Measurements from ENCODE around the gene GRM5. TPM values are rescaled to one million over a fixed set of nuclear protein-coding genes. Genes with fewer than 3 reads are reported as not detected.

The GRM5 gene
- total RNA-seq, 1 experiment from 2014 or later = 0.03 TPM

- DNase-seq (ENCODE audit: low read depth, low spot score) = no peak
- TF ChIP-seq TCF7L2 (IDR thresholded peaks at IDR 0.05; ENCODE audit: low read depth, low read length) (no peak), POLR2AphosphoS5 (IDR thresholded peaks at IDR 0.05; ENCODE audit: low read depth, low read length) (no peak), CTCF (IDR thresholded peaks at IDR 0.05) (no peak), SIN3A (IDR thresholded peaks at IDR 0.05; ENCODE audit: borderline replicate concordance, insufficient read depth, low read depth, low read length) (no peak), REST (IDR thresholded peaks at IDR 0.05; ENCODE audit: insufficient read depth in 1 of 2, low read depth in 2 of 2, low read length in 1 of 2) (no peak)
- ATAC-seq = no peak
- no peaks in the 10 kb centered on the region for H3K36me3 ChIP-seq (ENCODE audit: control insufficient read depth, insufficient read depth, low read length)
- no peaks in the 10 kb centered on the region for H3K9me3 ChIP-seq (ENCODE audit: control insufficient read depth, insufficient read depth, low read depth, low read length)
- in situ Hi-C loops (cut with HindIII; ENCODE audit: low pct_unique_long_range_greater_than_20kb, low sequenced_read_pairs) = no loop called here
- POLR2A ChIA-PET = no interaction called here
- no peak overlapping the region for H3K27ac ChIP-seq (ENCODE audit: low read length)
- intact Hi-C loops (cut with micrococcal nuclease; ENCODE audit: unreplicated experiment) = no loop called here
- no peak overlapping the region for H3K4me3 ChIP-seq (ENCODE audit: low read depth in 2 of 2, low read length in 2 of 2)
- BruUV-seq (replicated peaks) = no TSS peak
- H3K27me3 ChIP-seq (ENCODE audit: control insufficient read depth, insufficient read depth, low read length) = no peaks in the 10 kb centered on the region
- CTCF ChIA-PET = no interaction called here
- H3K4me1 ChIP-seq (ENCODE audit: control insufficient read depth, insufficient read depth, low read length) = no peaks in the 10 kb centered on the region
Measured at GRCh38 chr11:88597387-88597786, 468.4 kb downstream of the GRM5 start.

- no TSS peak for BruUV-seq (replicated peaks)
- in situ Hi-C loops (cut with HindIII; ENCODE audit: low pct_unique_long_range_greater_than_20kb, low sequenced_read_pairs) = no loop called here
- ATAC-seq = no peak
- no peak for TF ChIP-seq CTCF (IDR thresholded peaks at IDR 0.05)
- no peak for TF ChIP-seq TCF7L2 (IDR thresholded peaks at IDR 0.05; ENCODE audit: low read depth, low read length)
- TF ChIP-seq SIN3A (IDR thresholded peaks at IDR 0.05; ENCODE audit: borderline replicate concordance, insufficient read depth, low read depth, low read length) = no peak
- H3K27ac ChIP-seq (ENCODE audit: low read length) = no peak overlapping the region
- DNase-seq (ENCODE audit: low read depth, low spot score) = no peak
- H3K4me3 ChIP-seq (ENCODE audit: low read depth in 2 of 2, low read length in 2 of 2) = no peak overlapping the region
- ChIA-PET CTCF (no interaction called here), POLR2A (no interaction called here)
- H3K9me3 ChIP-seq (ENCODE audit: control insufficient read depth, insufficient read depth, low read depth, low read length) = no peaks in the 10 kb centered on the region
- H3K27me3 ChIP-seq (ENCODE audit: control insufficient read depth, insufficient read depth, low read length) = no peaks in the 10 kb centered on the region
- no peaks in the 10 kb centered on the region for H3K4me1 ChIP-seq (ENCODE audit: control insufficient read depth, insufficient read depth, low read length)
- intact Hi-C loops (cut with micrococcal nuclease; ENCODE audit: unreplicated experiment) = no loop called here
- H3K36me3 ChIP-seq (ENCODE audit: control insufficient read depth, insufficient read depth, low read length) = no peaks in the 10 kb centered on the region
Measured at GRCh38 chr11:88596786-88597185, 469.0 kb downstream of the GRM5 start.

Data from Panc1 (cell line).